OCI-LY1 (cell line): ENCODE measurements around the gene HMG20A.

Source experiments
- H2AFZ ChIP-seq: fragments of 200-600 bp; sonication (generic), shearing (Covaris generic); 2 replicates; pipeline ENCODE4 v1.6.0; 2014; ENCODE audit warnings: antibody characterized with exemption, mild to moderate bottlenecking, low read length
- H3F3A ChIP-seq: fragments of 200-600 bp; sonication (generic), shearing (Covaris generic); 2 replicates; pipeline ENCODE4 v1.6.0; 2014; ENCODE audit warnings: mild to moderate bottlenecking, antibody characterized with exemption, low read length, moderate library complexity; ENCODE audit not compliant: insufficient read depth
- H3K27ac ChIP-seq: fragments of 200-600 bp; sonication (generic); 2 replicates; pipeline ENCODE4 v1.5.1; 2014; ENCODE audit warnings: low read length, mixed run types, mild to moderate bottlenecking, low read depth; ENCODE audit not compliant: poor library complexity, severe bottlenecking
- H3K27me3 ChIP-seq: fragments of 200-600 bp; sonication (generic); 2 replicates; pipeline ENCODE4 v1.6.0; 2014; ENCODE audit warnings: antibody characterized with exemption, mild to moderate bottlenecking, low read length, moderate library complexity; ENCODE audit not compliant: insufficient read depth
- H3K36me3 ChIP-seq: fragments of 200-600 bp; sonication (generic); 2 replicates; pipeline ENCODE4 v1.6.1; 2014; ENCODE audit warnings: mild to moderate bottlenecking, antibody characterized with exemption, low read length, moderate library complexity, mixed read lengths; ENCODE audit not compliant: insufficient read depth
- H3K4me1 ChIP-seq: fragments of 200-600 bp; sonication (generic); 2 replicates; pipeline ENCODE4 v1.5.1; 2014; ENCODE audit warnings: mild to moderate bottlenecking, low read length, moderate library complexity; ENCODE audit not compliant: insufficient read depth, severe bottlenecking
- H3K4me2 ChIP-seq: fragments of 200-600 bp; sonication (generic), shearing (Covaris generic); 2 replicates; pipeline ENCODE4 v1.6.1; 2014; ENCODE audit warnings: low read length
- H3K4me3 ChIP-seq: fragments of 200-600 bp; sonication (generic); 2 replicates; pipeline ENCODE4 v1.5.1; 2014; ENCODE audit warnings: low read length, low read depth, mild to moderate bottlenecking, mixed read lengths; ENCODE audit not compliant: poor library complexity, severe bottlenecking
- H3K79me2 ChIP-seq: fragments of 200-600 bp; shearing (Covaris generic); 2 replicates; pipeline ENCODE4 v1.6.1; 2016; ENCODE audit warnings: mixed run types, low read length, mixed read lengths; ENCODE audit not compliant: insufficient read depth
- H3K9ac ChIP-seq: fragments of 200-600 bp; sonication (generic), shearing (Covaris generic); 2 replicates; pipeline ENCODE4 v1.6.1; 2014; ENCODE audit warnings: mild to moderate bottlenecking, low read length, mixed read lengths
- H3K9me2 ChIP-seq: fragments of 200-600 bp; sonication (generic), shearing (Covaris generic); 2 replicates; pipeline ENCODE4 v1.6.1; 2014; ENCODE audit warnings: low read depth, mild to moderate bottlenecking, low read length, mixed read lengths
- H3K9me3 ChIP-seq: fragments of 200-600 bp; shearing (Covaris generic); 2 replicates; pipeline ENCODE4 v1.6.1; 2014; ENCODE audit warnings: low read length, mixed read lengths
- H4K20me1 ChIP-seq: fragments of 200-600 bp; sonication (generic), shearing (Covaris generic); 2 replicates; pipeline ENCODE4 v1.6.0; 2016; ENCODE audit warnings: mild to moderate bottlenecking, low read length; ENCODE audit not compliant: insufficient read depth
- CTCF ChIP-seq: fragments of 200-600 bp; sonication (generic), shearing (Covaris generic); IDR thresholded peaks from 2 replicates; pipeline ENCODE4 v1.5.1; 2017; ENCODE audit warnings: mild to moderate bottlenecking, antibody characterized with exemption, low read length, moderate library complexity, mixed read lengths
- EZH2 ChIP-seq: fragments of 200-600 bp; sonication (generic), shearing (Covaris generic); IDR thresholded peaks from 2 replicates; pipeline ENCODE4 v1.8.0; 2017; ENCODE audit warnings: borderline replicate concordance, mixed run types, mild to moderate bottlenecking, antibody characterized with exemption, low read length, moderate library complexity, mixed read lengths

The HMG20A gene

GRCh38 chr15:77494964-77495363, 74.3 kb downstream of the HMG20A start:
- Histone ChIP-seq H3K4me3 (no peak overlapping the region), H2AFZ (no peak overlapping the region), H3K27ac (no peak overlapping the region), H3K9ac (no peak overlapping the region), H3K27me3 (no peaks in the 10 kb centered on the region), H3K9me2 (no peaks in the 10 kb centered on the region), H3K9me3 (no peaks in the 10 kb centered on the region), H3F3A (no peaks in the 10 kb centered on the region), H3K4me2 (no peak overlapping the region), H4K20me1 (no peaks in the 10 kb centered on the region), H3K79me2 (no peaks in the 10 kb centered on the region), H3K36me3 (no peaks in the 10 kb centered on the region), H3K4me1 (peaks cover 12% of the 10 kb centered on the region)
- TF ChIP-seq EZH2 (no peak), CTCF (no peak)

GRCh38 chr15:77495838-77496596, 75.3 kb downstream of the HMG20A start:
- no peaks in the 10 kb centered on the region for H3K79me2 ChIP-seq
- H3K9me2 ChIP-seq, result no peaks in the 10 kb centered on the region
- no peak overlapping the region for H3K4me3 ChIP-seq
- H3K27ac ChIP-seq, result no peak overlapping the region
- no peak overlapping the region for H3K4me2 ChIP-seq
- H3K27me3 ChIP-seq, result no peaks in the 10 kb centered on the region
- H3K4me1 ChIP-seq, result peaks cover 12% of the 10 kb centered on the region
- no peaks in the 10 kb centered on the region for H3K9me3 ChIP-seq
- no peaks in the 10 kb centered on the region for H4K20me1 ChIP-seq
- TF ChIP-seq EZH2, result no peak
- TF ChIP-seq CTCF, result no peak
- no peak overlapping the region for H2AFZ ChIP-seq
- H3F3A ChIP-seq, result no peaks in the 10 kb centered on the region
- H3K36me3 ChIP-seq, result no peaks in the 10 kb centered on the region
- H3K9ac ChIP-seq, result no peak overlapping the region

GRCh38 chr15:77496715-77497109, 76.0 kb downstream of the HMG20A start:
- Histone ChIP-seq H3K36me3 (no peaks in the 10 kb centered on the region), H3K9ac (no peak overlapping the region), H3K9me2 (no peaks in the 10 kb centered on the region), H4K20me1 (no peaks in the 10 kb centered on the region), H3K79me2 (no peaks in the 10 kb centered on the region), H3K27ac (no peak overlapping the region), H3F3A (no peaks in the 10 kb centered on the region), H3K4me1 (peaks cover 12% of the 10 kb centered on the region), H3K4me2 (no peak overlapping the region), H3K4me3 (no peak overlapping the region), H2AFZ (no peak overlapping the region), H3K27me3 (no peaks in the 10 kb centered on the region), H3K9me3 (no peaks in the 10 kb centered on the region)
- TF ChIP-seq EZH2 (no peak), CTCF (peak; percentile 91)
